Thyroid gland (tissue), 4 donors: ENCODE results near the gene ATP6V0D1.

ENCODE experiments used
- POLR2A ChIP-seq, 2 donors: fragments of 450-650 bp; IDR thresholded peaks; one replicate each; pipeline ENCODE4 v1.6.1; 2017; ENCODE audit warnings: antibody characterized with exemption in 2 of 2, mild to moderate bottlenecking in 2 of 2, moderate library complexity in 1 of 2
- TF ChIP-seq, protein P1 (sequence below), 6 experiments: fragments of 200-600 bp in 3 of 6; fragments of 450-650 bp in 3 of 6; sonication (generic) in 3 of 6; IDR thresholded peaks; one replicate each; pipeline ENCODE4 v1.5.1; 2016 to 2019; ENCODE audit warnings: antibody characterized with exemption in 6 of 6, mild to moderate bottlenecking in 2 of 6, inconsistent platforms in 1 of 6, moderate library complexity in 1 of 6

DNA sequence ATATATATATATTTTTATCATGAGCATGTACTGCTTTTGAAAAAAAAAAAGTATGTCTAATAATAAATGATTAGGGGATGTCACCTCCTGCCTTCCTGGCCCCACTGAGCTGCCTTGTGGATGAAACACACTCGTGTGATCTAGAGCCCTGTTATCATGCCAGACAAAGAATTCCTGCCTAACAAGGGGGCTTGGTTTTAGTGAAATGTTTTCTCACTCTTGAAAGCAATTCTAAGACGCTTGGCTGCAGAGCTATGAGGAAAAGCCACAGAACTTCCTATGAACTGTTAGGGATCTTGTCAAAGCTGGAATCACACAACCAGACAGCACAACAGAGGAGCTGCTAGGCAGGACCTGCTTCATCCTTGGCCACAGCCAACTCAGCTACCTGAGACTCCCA lies 68.7 kb downstream of the ATP6V0D1 start:
- TF ChIP-seq, protein P1, sequence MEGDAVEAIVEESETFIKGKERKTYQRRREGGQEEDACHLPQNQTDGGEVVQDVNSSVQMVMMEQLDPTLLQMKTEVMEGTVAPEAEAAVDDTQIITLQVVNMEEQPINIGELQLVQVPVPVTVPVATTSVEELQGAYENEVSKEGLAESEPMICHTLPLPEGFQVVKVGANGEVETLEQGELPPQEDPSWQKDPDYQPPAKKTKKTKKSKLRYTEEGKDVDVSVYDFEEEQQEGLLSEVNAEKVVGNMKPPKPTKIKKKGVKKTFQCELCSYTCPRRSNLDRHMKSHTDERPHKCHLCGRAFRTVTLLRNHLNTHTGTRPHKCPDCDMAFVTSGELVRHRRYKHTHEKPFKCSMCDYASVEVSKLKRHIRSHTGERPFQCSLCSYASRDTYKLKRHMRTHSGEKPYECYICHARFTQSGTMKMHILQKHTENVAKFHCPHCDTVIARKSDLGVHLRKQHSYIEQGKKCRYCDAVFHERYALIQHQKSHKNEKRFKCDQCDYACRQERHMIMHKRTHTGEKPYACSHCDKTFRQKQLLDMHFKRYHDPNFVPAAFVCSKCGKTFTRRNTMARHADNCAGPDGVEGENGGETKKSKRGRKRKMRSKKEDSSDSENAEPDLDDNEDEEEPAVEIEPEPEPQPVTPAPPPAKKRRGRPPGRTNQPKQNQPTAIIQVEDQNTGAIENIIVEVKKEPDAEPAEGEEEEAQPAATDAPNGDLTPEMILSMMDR (IDR thresholded peaks at IDR 0.05), result no peak
- TF ChIP-seq POLR2A (IDR thresholded peaks at IDR 0.05), result no peak
